ENCODE measurements around the gene ARHGEF28. TPM values are rescaled to one million over a fixed set of nuclear protein-coding genes. Genes with fewer than 3 reads are reported as not detected.

ARHGEF28 gene
- total RNA-seq, 1 experiment from 2014 or later, result 6.1 TPM

DNA sequence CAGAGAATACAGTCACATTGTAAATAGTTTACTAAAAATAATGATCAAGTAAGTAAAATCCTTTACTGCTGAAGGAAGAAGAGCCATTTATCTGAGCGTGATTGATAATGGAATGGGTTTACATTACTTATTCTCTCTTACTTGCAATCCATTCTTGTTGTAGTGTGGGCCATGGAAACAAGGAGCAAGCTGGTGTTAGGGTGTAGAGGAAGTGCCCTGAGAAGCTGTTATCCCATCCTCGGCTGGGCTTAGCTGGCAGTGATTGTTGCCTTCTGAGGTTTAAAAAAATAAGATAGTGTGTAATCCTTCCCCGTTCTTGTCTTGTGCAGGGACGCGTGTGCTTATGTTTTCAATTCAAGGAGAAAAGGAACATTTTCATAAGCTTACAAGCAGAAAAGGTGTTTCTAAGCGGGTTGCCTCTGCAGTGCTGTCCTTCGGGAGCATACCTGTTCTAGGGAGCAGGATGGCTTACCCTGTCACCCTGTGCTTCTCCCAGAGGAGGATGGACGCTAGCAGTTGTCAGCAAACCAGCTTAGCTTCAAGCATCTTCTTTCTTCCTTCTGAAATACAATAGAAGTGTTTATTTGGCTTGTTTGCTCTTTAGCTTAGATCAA lies 188.3 kb downstream of the ARHGEF28 start:
- Histone ChIP-seq H4K20me1 (ENCODE audit: insufficient read depth) (no peaks in the 10 kb centered on the region), H3K79me2 (ENCODE audit: insufficient read depth, low read length) (no peaks in the 10 kb centered on the region), H3K9me3 (ENCODE audit: control insufficient read depth in 1 of 2, insufficient read depth in 1 of 2, low read depth in 1 of 2, low read length in 2 of 2) (no peaks in the 10 kb centered on the region), H2AFZ (ENCODE audit: low read depth, low read length, poor library complexity, severe bottlenecking) (no peak overlapping the region), H3K27ac (ENCODE audit: low read depth, low read length) (no peak overlapping the region), H3K36me3 (ENCODE audit: control insufficient read depth in 1 of 2, insufficient read depth in 2 of 2, low read length in 2 of 2) (no peaks in the 10 kb centered on the region), H3K27me3 (ENCODE audit: insufficient read depth, low read length) (no peaks in the 10 kb centered on the region), H3K4me2 (ENCODE audit: low read length) (no peak overlapping the region), H3K9me2 (ENCODE audit: insufficient read depth) (no peaks in the 10 kb centered on the region), H3K9ac (ENCODE audit: low read length) (no peak overlapping the region), H3K4me3 (replicated peaks in 1 of 2; ENCODE audit: low read depth in 1 of 2, low read length in 2 of 2) (no peak overlapping the region), H3K4me1 (ENCODE audit: control insufficient read depth in 1 of 2, insufficient read depth in 2 of 2, low read length in 2 of 2) (no peaks in the 10 kb centered on the region)
- no TSS peak for BruUV-seq (replicated peaks)
- TF ChIP-seq EZH2phosphoT487 (IDR thresholded peaks at IDR 0.05; ENCODE audit: borderline replicate concordance) (no peak), ZNF274 (IDR thresholded peaks at IDR 0.05; ENCODE audit: low read depth, low read length) (no peak), SRF (IDR thresholded peaks at IDR 0.05; ENCODE audit: low read depth) (no peak), JUND (IDR thresholded peaks at IDR 0.05) (no peak), TCF7L2 (IDR thresholded peaks at IDR 0.05; ENCODE audit: borderline replicate concordance, extremely low read depth, insufficient read depth, insufficient read length) (no peak)
- TF ChIP-seq, protein P1, sequence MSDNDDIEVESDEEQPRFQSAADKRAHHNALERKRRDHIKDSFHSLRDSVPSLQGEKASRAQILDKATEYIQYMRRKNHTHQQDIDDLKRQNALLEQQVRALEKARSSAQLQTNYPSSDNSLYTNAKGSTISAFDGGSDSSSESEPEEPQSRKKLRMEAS (IDR thresholded peaks at IDR 0.05), result no peak
- intact Hi-C loops (cut with micrococcal nuclease), result loop anchor here (10.0 kb wide), 1 partner anchor 830 kb away; the partner anchor contains the start of gene ENC1
- POLR2A ChIA-PET, result no interaction called here
- RAD21 ChIA-PET (ENCODE audit: low non-redundant PET in 1 of 2, low total read pairs in 2 of 2, uncharacterized antibody in 2 of 2, unreplicated experiment in 2 of 2), result no interaction called here
- no peak for DNase-seq (ENCODE audit: low read depth, low spot score)
- CTCF ChIA-PET, result no interaction called here
- no peak for ATAC-seq

DNA sequence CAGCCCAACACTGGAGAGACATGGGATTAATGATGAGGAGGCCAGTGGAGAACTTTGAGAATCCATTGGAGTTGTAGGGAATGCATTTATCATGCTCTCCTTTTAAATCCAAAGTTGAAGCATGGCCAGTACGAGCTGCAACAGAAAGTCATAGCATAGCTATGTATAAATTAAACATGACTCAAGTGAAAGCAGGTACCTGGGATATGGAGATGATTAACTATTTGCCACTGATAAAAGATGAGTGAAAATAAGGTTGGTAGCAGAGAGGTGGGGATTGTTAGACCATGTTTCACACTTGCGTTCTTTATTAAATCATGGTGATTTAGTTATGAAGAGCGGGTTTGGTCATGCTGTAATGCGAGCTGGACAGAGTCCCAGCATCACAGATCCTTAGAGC lies 189.6 kb downstream of the ARHGEF28 start:
- POLR2A ChIA-PET, result no interaction called here
- CTCF ChIA-PET, result interaction anchor here (1.1 kb wide), 1 partner anchor 22 kb away, joined by 3 read pairs; no protein-coding TSS in a partner anchor

More for the DNA sequence above, 189.6 kb downstream of the ARHGEF28 start:
- Histone ChIP-seq H3K36me3 (ENCODE audit: control insufficient read depth in 1 of 2, insufficient read depth in 2 of 2, low read length in 2 of 2) (no peaks in the 10 kb centered on the region), H3K9me2 (ENCODE audit: insufficient read depth) (no peaks in the 10 kb centered on the region), H3K4me2 (ENCODE audit: low read length) (no peak overlapping the region), H3K9me3 (ENCODE audit: control insufficient read depth in 1 of 2, insufficient read depth in 1 of 2, low read depth in 1 of 2, low read length in 2 of 2) (no peaks in the 10 kb centered on the region), H3K27ac (ENCODE audit: low read depth, low read length) (no peak overlapping the region), H4K20me1 (ENCODE audit: insufficient read depth) (no peaks in the 10 kb centered on the region), H2AFZ (ENCODE audit: low read depth, low read length, poor library complexity, severe bottlenecking) (no peak overlapping the region), H3K4me3 (replicated peaks in 1 of 2; ENCODE audit: low read depth in 1 of 2, low read length in 2 of 2) (no peak overlapping the region), H3K27me3 (ENCODE audit: insufficient read depth, low read length) (no peaks in the 10 kb centered on the region), H3K9ac (ENCODE audit: low read length) (no peak overlapping the region), H3K79me2 (ENCODE audit: insufficient read depth, low read length) (no peaks in the 10 kb centered on the region), H3K4me1 (ENCODE audit: control insufficient read depth in 1 of 2, insufficient read depth in 2 of 2, low read length in 2 of 2) (no peaks in the 10 kb centered on the region)
- no TSS peak for BruUV-seq (replicated peaks)
- TF ChIP-seq EZH2 (IDR thresholded peaks at IDR 0.05) (no peak), EGR1 (IDR thresholded peaks at IDR 0.05; ENCODE audit: low read depth) (no peak), RAD21 (IDR thresholded peaks at IDR 0.05; ENCODE audit: low read depth) (no peak)
- TF ChIP-seq, protein P2, sequence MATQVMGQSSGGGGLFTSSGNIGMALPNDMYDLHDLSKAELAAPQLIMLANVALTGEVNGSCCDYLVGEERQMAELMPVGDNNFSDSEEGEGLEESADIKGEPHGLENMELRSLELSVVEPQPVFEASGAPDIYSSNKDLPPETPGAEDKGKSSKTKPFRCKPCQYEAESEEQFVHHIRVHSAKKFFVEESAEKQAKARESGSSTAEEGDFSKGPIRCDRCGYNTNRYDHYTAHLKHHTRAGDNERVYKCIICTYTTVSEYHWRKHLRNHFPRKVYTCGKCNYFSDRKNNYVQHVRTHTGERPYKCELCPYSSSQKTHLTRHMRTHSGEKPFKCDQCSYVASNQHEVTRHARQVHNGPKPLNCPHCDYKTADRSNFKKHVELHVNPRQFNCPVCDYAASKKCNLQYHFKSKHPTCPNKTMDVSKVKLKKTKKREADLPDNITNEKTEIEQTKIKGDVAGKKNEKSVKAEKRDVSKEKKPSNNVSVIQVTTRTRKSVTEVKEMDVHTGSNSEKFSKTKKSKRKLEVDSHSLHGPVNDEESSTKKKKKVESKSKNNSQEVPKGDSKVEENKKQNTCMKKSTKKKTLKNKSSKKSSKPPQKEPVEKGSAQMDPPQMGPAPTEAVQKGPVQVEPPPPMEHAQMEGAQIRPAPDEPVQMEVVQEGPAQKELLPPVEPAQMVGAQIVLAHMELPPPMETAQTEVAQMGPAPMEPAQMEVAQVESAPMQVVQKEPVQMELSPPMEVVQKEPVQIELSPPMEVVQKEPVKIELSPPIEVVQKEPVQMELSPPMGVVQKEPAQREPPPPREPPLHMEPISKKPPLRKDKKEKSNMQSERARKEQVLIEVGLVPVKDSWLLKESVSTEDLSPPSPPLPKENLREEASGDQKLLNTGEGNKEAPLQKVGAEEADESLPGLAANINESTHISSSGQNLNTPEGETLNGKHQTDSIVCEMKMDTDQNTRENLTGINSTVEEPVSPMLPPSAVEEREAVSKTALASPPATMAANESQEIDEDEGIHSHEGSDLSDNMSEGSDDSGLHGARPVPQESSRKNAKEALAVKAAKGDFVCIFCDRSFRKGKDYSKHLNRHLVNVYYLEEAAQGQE (IDR thresholded peaks at IDR 0.05; ENCODE audit: low read depth), result no peak
- TF ChIP-seq, protein P1 (IDR thresholded peaks at IDR 0.05), result no peak
- ATAC-seq, result no peak
- intact Hi-C loops (cut with micrococcal nuclease), result loop anchor here (10.0 kb wide), 1 partner anchor 829 kb away; the partner anchor contains the start of gene ENC1
- DNase-seq (ENCODE audit: low read depth, low spot score), result no peak
- RAD21 ChIA-PET (ENCODE audit: low non-redundant PET in 1 of 2, low total read pairs in 2 of 2, uncharacterized antibody in 2 of 2, unreplicated experiment in 2 of 2), result no interaction called here
